Coronary artery (tissue), 2 donors: ENCODE results near the gene GRID2.

Experiments used
- DNase-seq: peaks from one replicate; pipeline ENCODE4 v3.0.0-alpha.2; 2017; ENCODE audit warnings: low spot score
- H3K27ac ChIP-seq, 2 donors: fragments of 200-600 bp; sonication (generic); one replicate each; pipeline ENCODE4 v1.5.1; 2016 to 2019
- H3K4me3 ChIP-seq: fragments of 200-600 bp; sonication (generic); 2 replicates; pipeline ENCODE4 v1.5.1; 2016; ENCODE audit warnings: mild to moderate bottlenecking, moderate library complexity
- TF ChIP-seq, protein P1 (sequence below): fragments of 200-600 bp; sonication (generic); IDR thresholded peaks from one replicate; pipeline ENCODE4 v1.5.1; 2019; ENCODE audit warnings: antibody characterized with exemption

The GRID2 gene

DNA sequence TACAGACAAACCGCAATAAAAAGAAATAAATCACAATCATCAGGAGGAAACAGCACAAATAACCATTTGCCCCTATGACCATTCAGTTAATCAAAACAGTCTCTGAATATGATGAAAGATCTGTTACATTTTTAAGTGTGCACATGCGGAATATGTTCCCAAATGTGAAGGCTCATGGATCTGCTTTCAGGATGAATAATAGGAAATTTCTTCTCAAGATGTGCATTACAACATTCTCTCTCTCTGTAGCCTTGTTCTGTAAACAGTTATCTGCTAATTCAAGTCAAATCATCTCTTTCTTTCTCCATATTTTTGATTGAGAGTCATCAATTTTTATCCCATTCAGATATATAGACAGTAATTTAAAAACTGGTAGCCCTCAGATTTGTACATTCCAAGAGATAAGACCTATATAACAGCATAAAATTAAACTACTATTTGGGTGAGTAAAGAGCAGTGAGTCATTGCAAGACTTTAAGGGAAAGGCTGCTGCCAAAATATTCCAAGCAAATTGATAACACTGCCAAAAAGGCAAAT lies 1090.8 kb downstream of the GRID2 start:
- Histone ChIP-seq H3K4me3 (no peak overlapping the region), H3K27ac (no peak overlapping the region)
- no peak for DNase-seq
- TF ChIP-seq, protein P1, sequence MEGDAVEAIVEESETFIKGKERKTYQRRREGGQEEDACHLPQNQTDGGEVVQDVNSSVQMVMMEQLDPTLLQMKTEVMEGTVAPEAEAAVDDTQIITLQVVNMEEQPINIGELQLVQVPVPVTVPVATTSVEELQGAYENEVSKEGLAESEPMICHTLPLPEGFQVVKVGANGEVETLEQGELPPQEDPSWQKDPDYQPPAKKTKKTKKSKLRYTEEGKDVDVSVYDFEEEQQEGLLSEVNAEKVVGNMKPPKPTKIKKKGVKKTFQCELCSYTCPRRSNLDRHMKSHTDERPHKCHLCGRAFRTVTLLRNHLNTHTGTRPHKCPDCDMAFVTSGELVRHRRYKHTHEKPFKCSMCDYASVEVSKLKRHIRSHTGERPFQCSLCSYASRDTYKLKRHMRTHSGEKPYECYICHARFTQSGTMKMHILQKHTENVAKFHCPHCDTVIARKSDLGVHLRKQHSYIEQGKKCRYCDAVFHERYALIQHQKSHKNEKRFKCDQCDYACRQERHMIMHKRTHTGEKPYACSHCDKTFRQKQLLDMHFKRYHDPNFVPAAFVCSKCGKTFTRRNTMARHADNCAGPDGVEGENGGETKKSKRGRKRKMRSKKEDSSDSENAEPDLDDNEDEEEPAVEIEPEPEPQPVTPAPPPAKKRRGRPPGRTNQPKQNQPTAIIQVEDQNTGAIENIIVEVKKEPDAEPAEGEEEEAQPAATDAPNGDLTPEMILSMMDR = no peak

DNA sequence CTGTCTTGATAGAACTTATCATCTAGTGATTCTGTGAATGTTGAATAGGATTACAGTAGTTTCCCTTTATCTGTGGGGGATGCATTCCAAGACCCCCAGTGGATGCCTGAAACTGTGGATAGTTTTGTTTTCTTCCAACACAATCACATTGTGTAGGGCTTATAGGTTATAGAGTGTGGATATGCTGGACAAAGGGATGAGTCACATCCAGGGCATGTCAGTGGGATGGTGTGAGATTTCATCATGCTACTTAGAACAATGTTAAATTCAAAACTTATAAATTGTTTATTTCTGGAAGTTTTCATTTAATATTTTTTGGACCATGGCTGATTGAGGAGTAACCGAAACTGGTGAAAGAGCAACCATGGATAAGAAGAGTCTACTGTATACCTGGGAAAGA lies 1092.5 kb downstream of the GRID2 start:
- TF ChIP-seq, protein P1 = no peak
- Histone ChIP-seq H3K27ac (no peak overlapping the region), H3K4me3 (no peak overlapping the region)
- DNase-seq = no peak

DNA sequence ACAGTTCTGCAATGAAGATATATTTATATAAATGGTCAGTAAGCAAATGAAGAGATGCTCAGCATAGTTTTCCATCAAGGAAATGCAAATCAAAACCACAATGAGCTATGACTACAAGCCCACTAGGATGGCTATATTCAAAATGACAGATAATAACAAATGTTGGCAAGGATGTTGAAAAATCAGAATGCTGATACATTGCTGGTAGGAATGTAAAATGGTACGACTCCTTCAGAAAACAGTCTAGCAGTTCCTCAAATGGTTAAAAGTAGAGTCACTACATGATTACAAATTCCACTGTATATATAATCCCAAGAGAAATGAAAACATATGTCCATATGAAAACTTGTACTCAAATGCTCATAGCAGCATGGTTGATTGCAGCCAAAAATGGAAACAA lies 1099.8 kb downstream of the GRID2 start:
- no peak for DNase-seq
- Histone ChIP-seq H3K4me3 (no peak overlapping the region), H3K27ac (no peak overlapping the region)
- TF ChIP-seq, protein P1 = no peak

DNA sequence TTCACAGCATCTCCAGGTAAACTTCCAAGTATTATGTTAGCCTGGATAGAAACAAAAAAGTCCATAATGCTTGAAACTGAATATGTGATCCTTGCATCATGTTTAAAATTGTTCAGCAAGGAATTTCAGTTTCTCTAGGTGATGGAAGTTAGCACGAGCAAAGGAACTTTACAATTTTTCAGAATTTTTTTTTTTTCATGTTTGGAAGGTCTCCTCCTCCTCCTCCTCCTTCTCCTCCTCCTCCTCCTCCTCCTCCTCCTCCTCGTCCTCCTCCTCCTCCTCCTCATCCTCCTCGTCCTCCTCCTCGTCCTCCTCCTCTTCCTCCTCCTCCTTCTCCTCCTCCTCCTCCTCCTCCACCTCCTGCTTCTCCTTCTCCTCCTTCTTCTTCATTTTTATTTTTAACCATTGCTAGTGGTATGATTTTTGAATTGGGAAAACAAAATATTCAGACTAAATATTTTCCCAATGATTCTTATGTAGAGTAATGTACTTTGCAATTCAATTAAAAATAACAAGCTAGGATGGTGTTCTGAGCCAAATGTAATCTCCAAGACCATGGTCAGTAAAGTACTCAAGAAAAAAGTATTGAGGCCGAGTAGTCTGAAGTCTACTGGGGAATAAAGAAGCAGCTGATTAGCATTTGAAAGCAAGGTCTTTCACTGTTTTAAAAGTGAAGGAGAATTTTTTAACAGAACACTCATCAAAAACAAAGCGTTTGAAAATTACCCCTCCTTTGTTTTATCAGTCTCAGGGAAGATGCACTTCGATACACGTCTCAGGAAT lies 1103.9 kb downstream of the GRID2 start:
- Histone ChIP-seq H3K4me3 (no peak overlapping the region), H3K27ac (no peak overlapping the region)
- TF ChIP-seq, protein P1 = no peak
- DNase-seq = no peak

DNA sequence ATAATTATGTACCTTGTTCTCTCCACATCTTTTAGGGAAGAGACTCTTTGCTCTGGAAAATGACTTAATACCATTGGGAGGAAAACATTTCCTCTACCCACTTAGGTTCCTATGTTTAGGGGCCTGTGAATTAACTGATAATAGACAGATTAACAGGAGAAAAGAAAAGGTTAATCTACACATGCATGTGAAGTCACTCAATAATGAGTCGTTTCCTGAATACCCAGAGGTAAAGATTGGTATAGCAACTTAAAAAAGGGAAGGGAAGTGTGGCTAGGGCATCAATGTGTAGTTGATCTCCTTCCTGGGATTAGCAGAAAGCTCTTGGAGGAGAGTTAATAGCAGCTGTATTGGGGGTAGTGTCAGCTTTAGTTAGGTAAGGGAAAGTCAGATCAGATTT lies 1105.3 kb downstream of the GRID2 start:
- Histone ChIP-seq H3K27ac (no peak overlapping the region), H3K4me3 (no peak overlapping the region)
- no peak for DNase-seq
- TF ChIP-seq, protein P1 = no peak

DNA sequence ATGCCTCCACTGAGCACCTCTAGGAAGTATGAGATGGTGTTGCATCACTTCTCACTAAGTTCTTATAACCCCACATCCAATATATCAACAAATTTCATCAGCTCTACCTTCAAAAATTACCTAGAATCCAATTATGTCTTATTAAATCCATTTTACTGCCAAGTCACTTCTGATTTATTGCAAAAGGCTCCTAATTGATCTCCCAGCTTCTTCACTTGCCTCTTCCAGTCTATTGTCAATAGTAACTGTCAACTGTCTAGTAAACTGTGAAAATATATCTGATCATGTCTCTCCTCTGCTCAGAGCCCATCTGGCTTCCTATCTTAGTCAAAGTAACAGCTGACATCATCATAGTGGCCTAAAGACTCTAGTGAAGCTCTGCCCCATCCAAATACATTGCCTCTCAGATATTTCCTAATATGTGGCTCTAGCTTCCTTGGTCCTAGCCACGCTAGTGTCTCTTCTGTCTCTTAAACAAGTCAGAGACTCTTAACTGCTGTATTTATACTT lies 1110.3 kb downstream of the GRID2 start:
- Histone ChIP-seq H3K27ac (no peak overlapping the region), H3K4me3 (no peak overlapping the region)
- TF ChIP-seq, protein P1 = no peak
- DNase-seq = no peak
